ENCODE measurements around the gene TCEANC2. TPM values are rescaled to one million over a fixed set of nuclear protein-coding genes. Genes with fewer than 3 reads are reported as not detected.

TCEANC2 gene
- total RNA-seq, 1 donor from 2014 or later: 2.4 TPM

DNA sequence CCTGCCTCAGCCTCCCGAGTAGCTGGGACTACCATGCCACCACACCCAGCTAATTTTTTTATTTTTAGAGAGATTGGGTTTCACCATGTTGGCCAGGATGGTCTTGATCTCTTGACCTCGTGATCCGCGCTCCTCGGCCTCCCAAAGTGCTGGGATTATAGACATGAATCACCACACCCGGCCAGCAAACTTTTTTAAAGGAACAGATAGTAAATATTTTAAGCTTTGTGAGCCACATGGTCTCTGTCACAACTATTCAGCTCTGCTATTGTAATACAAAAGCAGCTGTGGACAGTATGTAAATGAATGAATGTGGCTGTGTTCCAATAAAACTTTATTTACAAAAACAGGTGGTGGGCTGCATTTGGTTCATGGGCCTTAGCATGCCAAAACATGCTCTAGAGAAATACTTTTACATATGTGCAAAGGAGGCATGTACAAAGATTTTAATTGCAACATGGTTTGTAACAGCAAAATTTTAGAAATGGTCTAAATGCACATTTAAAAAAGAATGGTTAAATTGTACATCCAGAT lies 52.4 kb downstream of the TCEANC2 start:
- DNase-seq (ENCODE audit: low read depth): no peak
- Histone ChIP-seq H3K27me3 (ENCODE audit: control insufficient read depth, insufficient read depth, low read length) (no peaks in the 10 kb centered on the region), H3K4me3 (ENCODE audit: low read depth, low read length) (no peak overlapping the region), H3K36me3 (ENCODE audit: control insufficient read depth, insufficient read depth, low read length) (no peaks in the 10 kb centered on the region)
- no peak for FAIRE-seq
- TF ChIP-seq, protein P1, sequence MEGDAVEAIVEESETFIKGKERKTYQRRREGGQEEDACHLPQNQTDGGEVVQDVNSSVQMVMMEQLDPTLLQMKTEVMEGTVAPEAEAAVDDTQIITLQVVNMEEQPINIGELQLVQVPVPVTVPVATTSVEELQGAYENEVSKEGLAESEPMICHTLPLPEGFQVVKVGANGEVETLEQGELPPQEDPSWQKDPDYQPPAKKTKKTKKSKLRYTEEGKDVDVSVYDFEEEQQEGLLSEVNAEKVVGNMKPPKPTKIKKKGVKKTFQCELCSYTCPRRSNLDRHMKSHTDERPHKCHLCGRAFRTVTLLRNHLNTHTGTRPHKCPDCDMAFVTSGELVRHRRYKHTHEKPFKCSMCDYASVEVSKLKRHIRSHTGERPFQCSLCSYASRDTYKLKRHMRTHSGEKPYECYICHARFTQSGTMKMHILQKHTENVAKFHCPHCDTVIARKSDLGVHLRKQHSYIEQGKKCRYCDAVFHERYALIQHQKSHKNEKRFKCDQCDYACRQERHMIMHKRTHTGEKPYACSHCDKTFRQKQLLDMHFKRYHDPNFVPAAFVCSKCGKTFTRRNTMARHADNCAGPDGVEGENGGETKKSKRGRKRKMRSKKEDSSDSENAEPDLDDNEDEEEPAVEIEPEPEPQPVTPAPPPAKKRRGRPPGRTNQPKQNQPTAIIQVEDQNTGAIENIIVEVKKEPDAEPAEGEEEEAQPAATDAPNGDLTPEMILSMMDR (IDR thresholded peaks at IDR 0.05; ENCODE audit: insufficient read depth, low read length, severe bottlenecking): no peak

DNA sequence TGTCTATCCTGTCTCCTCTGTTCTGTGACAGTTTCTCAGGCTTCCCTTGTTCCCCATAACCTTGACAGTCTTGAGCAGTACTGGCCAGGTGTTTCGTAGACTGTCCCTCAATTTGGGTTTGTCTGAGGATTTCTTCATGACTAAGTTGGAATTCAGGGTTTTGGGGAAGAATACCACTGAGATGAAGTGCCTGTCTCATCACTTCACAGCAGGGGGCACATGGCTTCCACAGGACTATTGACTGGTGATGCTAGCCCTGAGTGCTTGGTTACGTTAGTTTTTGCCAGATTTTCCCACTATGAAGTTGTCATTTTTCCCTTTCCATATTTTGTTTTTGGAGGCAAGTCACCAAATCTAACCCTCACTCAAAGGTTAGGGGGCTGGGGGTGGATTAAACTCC lies 53.7 kb downstream of the TCEANC2 start:
- Histone ChIP-seq H3K36me3 (ENCODE audit: control insufficient read depth, insufficient read depth, low read length) (no peaks in the 10 kb centered on the region), H3K4me3 (ENCODE audit: low read depth, low read length) (no peak overlapping the region), H3K27me3 (ENCODE audit: control insufficient read depth, insufficient read depth, low read length) (no peaks in the 10 kb centered on the region)
- TF ChIP-seq, protein P1 (IDR thresholded peaks at IDR 0.05; ENCODE audit: insufficient read depth, low read length, severe bottlenecking): no peak
- FAIRE-seq: peak; percentile 91
- DNase-seq (ENCODE audit: low read depth): no peak

DNA sequence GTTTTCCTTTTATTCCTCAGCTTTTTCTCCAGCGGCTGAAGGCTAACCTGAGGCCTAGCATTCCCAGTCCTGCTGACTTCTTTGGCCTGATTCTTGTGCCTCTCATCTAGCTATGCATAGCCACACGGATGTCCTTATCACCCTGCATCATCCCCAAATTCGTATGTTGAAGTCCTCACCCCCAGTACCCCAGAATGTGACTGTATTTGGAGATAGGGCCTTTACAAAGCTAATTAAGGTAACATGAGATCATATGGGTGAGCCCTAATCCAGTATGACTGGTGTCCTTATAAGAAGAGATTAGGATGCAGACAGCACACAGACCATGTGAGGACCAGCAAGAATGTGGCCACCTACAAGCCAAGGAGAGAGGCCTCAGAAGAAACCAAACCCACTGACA lies 54.7 kb downstream of the TCEANC2 start:
- Histone ChIP-seq H3K4me3 (ENCODE audit: low read depth, low read length) (no peak overlapping the region), H3K27me3 (ENCODE audit: control insufficient read depth, insufficient read depth, low read length) (no peaks in the 10 kb centered on the region), H3K36me3 (ENCODE audit: control insufficient read depth, insufficient read depth, low read length) (no peaks in the 10 kb centered on the region)
- TF ChIP-seq, protein P1 (IDR thresholded peaks at IDR 0.05; ENCODE audit: insufficient read depth, low read length, severe bottlenecking): no peak
- FAIRE-seq (peak; percentile 60), DNase-seq (ENCODE audit: low read depth) (no peak)

DNA sequence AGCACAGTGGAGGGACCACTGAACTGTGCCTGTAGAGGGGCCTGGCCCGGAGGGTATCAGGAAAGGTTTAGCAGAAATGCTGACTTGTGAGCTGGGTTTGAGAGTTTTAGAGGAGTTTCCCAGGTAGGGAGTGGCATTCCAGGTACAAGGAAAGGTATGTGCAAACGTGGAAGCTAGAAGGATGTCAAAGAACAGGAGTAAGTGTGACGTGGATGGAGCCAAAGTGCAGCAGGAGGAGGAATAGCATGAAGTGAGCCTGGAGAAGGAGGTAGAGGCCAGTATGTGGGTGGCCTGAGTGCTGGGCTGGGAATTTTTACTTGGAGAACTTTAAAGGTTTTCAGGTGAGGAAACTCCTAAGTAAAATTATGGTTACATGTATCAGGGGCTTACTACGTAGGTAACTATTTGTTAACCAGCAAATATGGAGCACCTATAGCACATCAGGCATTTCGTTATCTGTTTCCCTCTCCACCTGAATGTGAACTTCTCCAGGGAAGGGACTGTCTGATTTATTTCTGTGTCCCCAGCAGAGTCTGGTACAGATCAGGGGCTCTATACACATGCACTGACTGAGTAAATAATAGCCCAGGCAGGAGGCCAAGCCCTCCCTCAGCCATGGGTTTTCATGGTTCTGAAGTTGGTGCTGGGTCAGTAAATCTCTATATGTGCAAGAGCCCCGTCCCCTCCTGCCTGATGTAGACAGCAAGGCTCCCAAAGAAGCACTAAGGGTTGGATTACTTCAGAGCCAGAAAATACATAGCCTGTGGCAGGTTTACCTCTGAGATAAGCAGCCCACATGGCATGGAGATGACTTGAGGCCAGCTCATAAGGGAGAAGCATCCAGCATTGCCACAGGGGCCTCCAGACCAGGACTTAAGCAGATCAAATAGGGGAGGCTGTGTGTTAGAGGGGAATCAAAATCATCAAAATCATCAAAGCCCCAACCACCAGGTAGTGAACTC lies 56.0 kb downstream of the TCEANC2 start:
- no peak overlapping the region for H3K4me3 ChIP-seq (ENCODE audit: low read depth, low read length)
- no peaks in the 10 kb centered on the region for H3K36me3 ChIP-seq (ENCODE audit: control insufficient read depth, insufficient read depth, low read length)
- no peaks in the 10 kb centered on the region for H3K27me3 ChIP-seq (ENCODE audit: control insufficient read depth, insufficient read depth, low read length)
- FAIRE-seq (no peak), DNase-seq (ENCODE audit: low read depth) (no peak)
- TF ChIP-seq, protein P1 (IDR thresholded peaks at IDR 0.05; ENCODE audit: insufficient read depth, low read length, severe bottlenecking): no peak

DNA sequence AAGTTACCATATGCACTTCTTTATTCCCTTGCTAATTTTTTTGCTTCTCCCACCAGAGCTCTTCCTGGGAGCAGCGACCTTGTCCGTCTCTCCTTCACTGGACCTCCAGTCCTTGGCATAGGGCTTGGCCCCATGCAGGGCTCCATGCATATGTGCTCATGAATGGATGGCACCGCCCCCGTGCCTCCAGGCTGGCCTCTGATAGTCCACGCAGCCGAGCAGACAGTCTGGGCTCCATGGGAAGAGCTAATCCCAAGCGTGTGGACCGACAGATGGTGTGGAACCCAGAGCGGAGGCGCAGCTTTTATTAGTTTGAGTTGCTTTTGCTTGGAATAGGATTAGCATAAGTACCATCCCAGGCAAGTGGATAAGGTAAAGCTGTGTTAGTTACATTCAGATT lies 57.6 kb downstream of the TCEANC2 start:
- Histone ChIP-seq H3K4me3 (ENCODE audit: low read depth, low read length) (no peak overlapping the region), H3K36me3 (ENCODE audit: control insufficient read depth, insufficient read depth, low read length) (no peaks in the 10 kb centered on the region), H3K27me3 (ENCODE audit: control insufficient read depth, insufficient read depth, low read length) (no peaks in the 10 kb centered on the region)
- DNase-seq (ENCODE audit: low read depth): no peak
- TF ChIP-seq, protein P1 (IDR thresholded peaks at IDR 0.05; ENCODE audit: insufficient read depth, low read length, severe bottlenecking): no peak
- no peak for FAIRE-seq
